VCaP (cell line): ENCODE results near the gene FXYD7.
"Not testable (repeated sequence)": the region's sequence is repeated elsewhere in the genome, so short reads cannot be mapped to it uniquely, and the experiment has no call there.

Experiments
- H3K27ac ChIP-seq: fragments of 450-650 bp; 2 replicates; pipeline ENCODE4 v1.5.1; 2017
- TF ChIP-seq, protein P1 (sequence below): fragments of 450-650 bp; conservative IDR thresholded peaks from 2 replicates; pipeline ENCODE4 v1.5.1; 2017; ENCODE audit warnings: mild to moderate bottlenecking, moderate library complexity

The FXYD7 gene

DNA sequence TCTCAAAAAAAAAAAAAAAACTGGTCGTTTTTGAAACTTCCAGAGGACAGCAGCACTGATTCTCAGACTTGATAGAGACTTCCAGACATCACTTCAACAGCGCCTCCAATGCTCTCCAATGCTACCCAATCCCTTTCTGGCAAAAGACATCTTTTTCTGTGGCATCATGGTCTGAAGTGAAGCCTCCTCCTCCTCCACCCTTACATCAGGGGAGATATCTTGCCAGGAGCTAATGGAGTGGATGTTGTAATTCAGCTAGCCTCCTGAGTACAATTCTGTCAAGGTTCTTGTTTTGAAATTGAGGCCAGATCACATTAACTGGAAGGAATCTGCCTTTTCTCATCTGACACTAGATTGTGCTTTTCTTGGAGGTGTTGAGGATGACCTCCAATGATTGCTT is 35.6 kb downstream of the FXYD7 start:
- TF ChIP-seq, protein P1, sequence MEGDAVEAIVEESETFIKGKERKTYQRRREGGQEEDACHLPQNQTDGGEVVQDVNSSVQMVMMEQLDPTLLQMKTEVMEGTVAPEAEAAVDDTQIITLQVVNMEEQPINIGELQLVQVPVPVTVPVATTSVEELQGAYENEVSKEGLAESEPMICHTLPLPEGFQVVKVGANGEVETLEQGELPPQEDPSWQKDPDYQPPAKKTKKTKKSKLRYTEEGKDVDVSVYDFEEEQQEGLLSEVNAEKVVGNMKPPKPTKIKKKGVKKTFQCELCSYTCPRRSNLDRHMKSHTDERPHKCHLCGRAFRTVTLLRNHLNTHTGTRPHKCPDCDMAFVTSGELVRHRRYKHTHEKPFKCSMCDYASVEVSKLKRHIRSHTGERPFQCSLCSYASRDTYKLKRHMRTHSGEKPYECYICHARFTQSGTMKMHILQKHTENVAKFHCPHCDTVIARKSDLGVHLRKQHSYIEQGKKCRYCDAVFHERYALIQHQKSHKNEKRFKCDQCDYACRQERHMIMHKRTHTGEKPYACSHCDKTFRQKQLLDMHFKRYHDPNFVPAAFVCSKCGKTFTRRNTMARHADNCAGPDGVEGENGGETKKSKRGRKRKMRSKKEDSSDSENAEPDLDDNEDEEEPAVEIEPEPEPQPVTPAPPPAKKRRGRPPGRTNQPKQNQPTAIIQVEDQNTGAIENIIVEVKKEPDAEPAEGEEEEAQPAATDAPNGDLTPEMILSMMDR = no peak
- H3K27ac ChIP-seq = no peak overlapping the region

DNA sequence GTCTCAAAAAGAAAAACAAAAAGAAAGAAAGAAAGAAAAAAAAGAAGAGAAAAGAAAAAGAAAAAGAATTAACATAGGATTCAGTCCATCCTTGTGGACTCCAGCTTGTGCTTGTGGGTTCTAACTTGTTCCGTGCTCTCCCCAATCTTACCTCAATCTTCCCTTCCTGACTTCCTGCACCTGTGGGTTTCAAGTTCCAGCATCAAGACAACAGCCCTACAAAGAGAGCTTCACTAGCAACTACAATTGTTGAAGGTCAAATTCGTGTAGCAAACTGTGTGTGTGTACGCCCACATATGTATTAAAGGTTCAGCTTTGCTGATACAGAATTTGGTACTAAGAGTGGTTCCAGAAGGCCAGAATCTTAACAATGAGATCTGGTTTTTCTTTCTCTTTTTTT is 36.8 kb downstream of the FXYD7 start:
- TF ChIP-seq, protein P1 = no peak

DNA sequence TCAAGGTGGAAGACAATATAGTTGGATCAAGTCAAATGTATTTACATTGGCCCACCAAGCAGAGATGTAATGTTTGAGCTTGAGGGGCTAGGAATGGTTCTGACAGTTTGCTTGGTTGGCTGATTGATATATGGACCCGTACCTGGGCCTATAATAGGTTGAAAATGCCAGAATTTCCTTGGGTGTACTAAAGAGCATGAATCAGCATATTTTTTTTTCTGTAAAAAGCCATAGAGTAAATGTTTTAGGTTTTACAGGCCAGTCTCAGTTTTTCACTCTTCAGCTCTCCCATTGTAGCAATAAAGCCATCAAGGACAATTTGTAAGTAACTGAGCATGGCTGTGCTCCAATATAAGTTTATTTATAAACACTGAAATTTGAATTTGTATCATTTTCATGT is 38.3 kb downstream of the FXYD7 start:
- H3K27ac ChIP-seq = no peak overlapping the region
- TF ChIP-seq, protein P1 = no peak

More for the DNA sequence above, 36.8 kb downstream of the FXYD7 start:
- no peak overlapping the region for H3K27ac ChIP-seq

DNA sequence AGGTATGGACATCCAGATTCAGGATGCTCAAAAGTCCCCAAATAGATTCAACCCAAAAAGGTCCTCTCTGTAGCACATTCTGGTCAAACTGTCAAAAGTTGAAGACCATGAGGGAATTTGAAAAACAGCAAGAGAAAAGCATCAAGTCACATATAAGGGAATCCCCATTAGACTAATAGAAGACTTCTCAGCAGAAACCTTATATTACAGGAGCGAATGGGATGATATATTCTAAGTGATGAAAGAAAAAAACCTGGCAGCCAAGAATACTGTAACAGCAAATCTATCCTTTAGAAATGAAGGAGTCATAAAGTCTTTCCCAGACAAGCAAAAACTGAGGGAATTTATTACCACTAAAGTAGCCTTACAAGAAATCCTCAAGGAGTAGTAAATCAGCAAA is 41.2 kb downstream of the FXYD7 start:
- TF ChIP-seq, protein P1 = no peak
- H3K27ac ChIP-seq = no peak overlapping the region

DNA sequence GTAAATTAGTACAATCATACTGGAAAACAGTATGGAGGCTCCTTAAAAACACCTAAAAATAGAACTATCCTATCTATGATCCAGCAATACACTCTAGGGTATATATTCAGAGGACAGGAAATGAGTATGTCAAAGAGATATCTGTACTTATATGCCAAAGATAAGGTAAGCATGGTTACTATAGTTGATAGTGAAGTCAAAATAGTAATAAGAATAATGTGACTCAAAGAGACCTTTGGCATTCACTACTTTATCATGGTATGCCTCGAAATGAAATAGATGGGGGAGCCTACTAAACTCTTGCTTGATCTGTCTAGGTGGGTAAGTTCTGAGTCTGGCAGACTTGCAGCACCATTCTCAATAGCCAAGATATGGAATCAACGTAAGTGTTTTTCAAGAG is 41.8 kb downstream of the FXYD7 start:
- no peak overlapping the region for H3K27ac ChIP-seq

DNA sequence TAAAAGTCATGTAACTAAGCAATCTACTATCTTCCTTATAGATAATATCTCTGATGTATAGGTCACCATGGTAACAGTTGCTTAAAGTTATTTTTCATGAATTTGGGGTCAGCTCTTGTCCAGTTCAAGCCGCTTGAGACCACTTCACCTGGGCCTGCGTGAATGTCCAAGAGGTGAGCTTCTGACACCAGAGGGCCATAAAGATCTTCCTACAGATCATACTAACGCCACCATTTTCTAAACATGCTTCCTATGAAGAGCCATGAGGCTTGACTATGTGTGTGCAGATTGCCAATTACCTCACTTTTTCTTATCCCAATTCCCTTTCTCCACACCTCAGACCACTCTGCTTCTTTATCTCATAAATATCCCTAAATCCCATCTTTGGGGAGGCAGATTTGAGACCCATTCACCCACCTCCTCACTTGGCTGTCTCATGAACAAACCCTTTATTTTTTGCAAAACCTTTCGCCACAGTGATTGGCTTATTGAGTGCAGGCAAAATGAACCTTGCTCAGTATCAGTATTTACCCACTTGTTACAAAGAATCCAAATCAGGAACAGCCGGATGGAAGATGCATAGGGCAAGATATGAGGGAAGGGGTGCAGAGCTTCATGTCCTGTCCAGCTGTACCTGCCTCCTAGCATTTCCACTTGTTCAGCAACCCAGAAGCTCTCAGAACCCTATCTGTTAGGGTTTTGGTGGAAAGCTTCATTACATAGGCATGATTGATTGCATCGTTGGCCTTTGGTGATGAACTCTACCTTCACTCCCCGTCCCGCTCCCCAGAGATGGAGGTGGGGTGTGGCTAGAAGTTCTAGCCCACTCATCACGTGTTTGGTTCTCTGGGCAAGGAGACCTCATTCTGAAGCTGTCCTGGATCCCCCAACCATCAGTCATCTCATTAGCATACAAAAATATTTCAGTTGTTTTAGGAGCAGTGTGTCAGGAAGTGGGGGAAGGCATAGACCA is 51.2 kb downstream of the FXYD7 start:
- TF ChIP-seq, protein P1 = no peak
- no peak overlapping the region for H3K27ac ChIP-seq

More for the DNA sequence above, 41.8 kb downstream of the FXYD7 start:
- TF ChIP-seq, protein P1 = no peak

DNA sequence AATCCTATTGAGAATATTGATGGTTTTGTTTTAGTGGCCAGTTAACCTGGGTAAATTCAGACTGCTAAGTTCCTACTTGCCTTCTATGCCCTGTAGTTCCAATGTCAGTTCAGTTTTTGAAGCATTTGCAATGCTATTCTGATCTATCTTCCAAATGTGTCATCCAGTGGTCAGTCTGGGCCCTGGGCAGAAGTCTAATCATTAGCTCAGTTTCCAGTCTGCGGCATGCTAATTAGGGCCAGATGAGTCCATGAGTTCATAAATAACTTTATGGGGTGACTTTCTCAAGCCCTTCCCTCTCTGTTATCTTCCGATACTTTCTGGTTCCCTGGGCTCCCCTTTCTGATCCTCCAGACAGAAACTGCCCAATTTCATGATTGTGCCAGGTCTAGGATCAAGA is 52.8 kb downstream of the FXYD7 start:
- no peak overlapping the region for H3K27ac ChIP-seq
- TF ChIP-seq, protein P1 = no peak

DNA sequence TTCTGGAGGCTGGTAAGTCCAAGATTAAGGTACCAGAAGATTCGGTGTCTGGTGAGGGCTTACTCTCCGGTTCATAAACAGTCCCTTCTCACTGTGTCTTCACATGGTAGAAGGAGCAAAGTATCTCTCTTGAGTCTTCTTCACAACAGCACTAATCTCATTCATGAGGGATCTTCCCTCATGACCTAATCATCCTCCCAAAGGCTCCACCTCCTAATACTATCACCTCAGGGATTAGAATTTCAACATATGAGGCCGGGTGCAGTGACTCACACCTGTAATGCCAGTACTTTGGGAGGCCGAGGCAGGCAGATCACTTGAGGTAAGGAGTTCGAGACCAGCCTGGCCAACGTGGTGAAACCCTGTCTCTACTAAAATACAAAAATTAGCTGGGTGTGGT is 53.8 kb downstream of the FXYD7 start:
- H3K27ac ChIP-seq = not testable (repeated sequence)
